ENCODE data around the gene WNT6.

Gene WNT6

GRCh38 chr2:218877891-218878290 is 18.3 kb downstream of the WNT6 start:
- no peak for DNase-seq (ENCODE audit: low read depth in 2 of 2)

GRCh38 chr2:218878486-218878885 is 18.9 kb downstream of the WNT6 start:
- DNase-seq (ENCODE audit: low read depth in 2 of 2): no peak

- no peak for DNase-seq (ENCODE audit: low read depth in 2 of 2)
These were observed 19.5 kb downstream of the WNT6 start for GRCh38 chr2:218878926-218879761.

DNA sequence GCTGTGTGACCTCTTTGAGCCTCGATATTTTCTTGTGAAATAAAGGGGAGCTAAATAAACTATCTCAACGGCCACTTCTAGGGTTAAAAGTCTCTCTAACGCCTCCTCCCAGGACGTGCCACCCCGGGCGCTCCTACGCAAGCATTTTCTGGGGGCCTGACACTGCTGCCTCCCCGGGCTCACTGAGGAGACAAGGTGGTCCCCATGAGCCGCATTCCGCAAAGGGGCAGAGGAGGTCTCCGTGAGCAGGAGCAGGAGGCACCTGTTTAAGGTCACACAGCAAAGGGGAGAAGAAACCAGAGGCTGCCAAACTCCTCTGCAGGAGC is 20.1 kb downstream of the WNT6 start:
- no peak for DNase-seq (ENCODE audit: low read depth in 2 of 2)

GRCh38 chr2:218880102-218880858 is 20.7 kb downstream of the WNT6 start, which contains the start of gene WNT10A:
WNT10A (plus strand) TSS chr2:218880852; CDS start chr2:218880996, 144 bp downstream.
- DNase-seq (ENCODE audit: low read depth in 2 of 2): no peak

DNA sequence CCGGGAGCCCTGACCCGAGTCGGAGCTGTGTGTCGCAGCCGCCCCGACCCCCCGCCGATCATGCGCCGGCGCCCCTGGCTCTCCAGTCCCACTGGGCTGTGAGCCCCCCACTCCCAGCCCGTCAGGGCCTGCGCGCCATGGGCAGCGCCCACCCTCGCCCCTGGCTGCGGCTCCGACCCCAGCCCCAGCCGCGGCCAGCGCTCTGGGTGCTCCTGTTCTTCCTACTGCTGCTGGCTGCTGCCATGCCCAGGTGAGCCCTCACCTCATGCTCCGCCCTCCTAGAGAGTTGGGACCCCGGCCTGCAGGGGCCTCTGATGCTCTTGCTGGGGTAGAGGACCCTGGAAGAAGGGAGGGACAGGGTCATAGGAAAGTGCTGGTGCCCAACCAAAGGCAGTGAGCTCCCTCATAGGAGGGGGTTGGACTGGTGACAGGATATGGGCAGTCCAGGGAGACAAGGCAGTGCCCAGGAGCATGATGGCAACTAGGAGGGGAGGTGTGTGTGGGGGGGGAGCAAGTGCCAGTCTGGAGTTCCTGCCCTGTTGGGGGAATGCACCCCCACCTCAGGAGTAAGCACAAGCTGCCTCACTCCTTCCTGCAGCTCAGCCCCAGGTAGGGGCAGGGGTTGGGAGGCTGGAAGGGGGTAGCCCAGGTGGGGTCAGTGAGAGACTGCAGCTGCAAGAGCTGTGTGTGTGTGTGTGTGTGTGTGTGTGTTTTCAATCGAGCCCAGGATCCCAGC is 21.4 kb downstream of the WNT6 start:
- no peak for DNase-seq (ENCODE audit: low read depth in 2 of 2)

- DNase-seq (ENCODE audit: low read depth in 2 of 2): no peak
These were observed 22.3 kb downstream of the WNT6 start for GRCh38 chr2:218881744-218882460.

DNA sequence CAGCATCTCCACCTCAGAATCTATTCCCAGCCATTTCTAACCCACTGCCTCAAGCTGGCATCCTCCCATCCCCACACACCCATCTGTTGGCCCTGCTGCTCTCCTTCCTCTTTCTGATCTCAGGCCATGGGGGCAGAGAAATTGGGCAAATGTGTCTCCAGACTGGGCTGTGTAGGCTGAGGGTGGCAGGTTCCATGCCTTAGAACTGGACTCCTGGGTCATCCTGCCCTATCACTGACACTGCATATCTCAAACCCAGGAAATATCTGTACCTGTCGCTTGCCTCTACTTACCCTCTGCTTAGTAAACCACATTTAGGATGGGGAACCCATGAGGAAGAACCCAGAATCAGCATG is 22.8 kb downstream of the WNT6 start:
- DNase-seq (ENCODE audit: low read depth in 2 of 2): no peak

GRCh38 chr2:218882866-218883366 is 23.3 kb downstream of the WNT6 start:
- DNase-seq (ENCODE audit: low read depth in 2 of 2): no peak

- no peak for DNase-seq (ENCODE audit: low read depth in 2 of 2)
These were observed 24.2 kb downstream of the WNT6 start for GRCh38 chr2:218883491-218884490.

GRCh38 chr2:218884519-218884918 is 24.9 kb downstream of the WNT6 start:
- DNase-seq (ENCODE audit: low read depth in 2 of 2): no peak

- no peak for DNase-seq (ENCODE audit: low read depth in 2 of 2)
These were observed 26.7 kb downstream of the WNT6 start for GRCh38 chr2:218885981-218886947.

DNA sequence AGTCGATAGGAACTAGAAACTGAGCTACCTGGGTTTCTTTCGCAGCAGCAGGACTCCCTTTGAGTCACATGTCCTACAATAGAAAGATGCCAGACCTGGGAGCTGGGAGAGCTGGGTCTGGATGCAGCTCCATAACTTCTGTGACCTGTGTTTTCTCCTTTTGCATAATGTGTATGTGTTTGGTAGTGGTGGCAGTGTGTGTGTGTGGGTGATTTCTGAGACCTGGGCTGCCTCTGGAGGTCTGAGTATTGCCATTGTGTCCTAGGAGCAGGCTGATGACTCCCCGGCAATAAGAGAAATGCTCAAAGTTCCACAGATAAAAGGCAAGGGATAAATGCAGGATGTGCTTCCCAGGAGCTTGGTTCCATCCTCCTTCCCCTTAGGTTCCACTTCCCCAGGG is 27.5 kb downstream of the WNT6 start:
- no peak for DNase-seq (ENCODE audit: low read depth in 2 of 2)

DNA sequence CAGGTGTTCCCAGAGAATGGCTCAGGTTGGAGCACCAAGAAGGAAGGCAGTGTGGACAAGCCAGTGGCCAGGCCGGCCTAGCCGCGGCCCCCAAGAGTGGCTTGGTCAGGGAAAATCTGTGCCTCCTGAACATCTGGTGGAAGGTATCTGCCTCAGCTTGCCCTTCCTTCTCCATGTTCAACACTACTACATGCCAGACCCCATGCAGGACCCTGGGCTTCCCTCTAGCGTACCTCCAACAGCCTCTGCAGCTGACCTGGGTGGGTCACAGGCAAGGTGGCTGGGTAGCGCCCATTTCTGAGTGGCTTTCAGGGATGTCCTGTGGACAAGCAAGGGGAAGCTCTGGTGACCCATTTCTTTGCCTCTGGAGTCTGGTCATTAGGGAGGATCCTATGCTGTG is 28.7 kb downstream of the WNT6 start:
- no peak for DNase-seq (ENCODE audit: low read depth in 2 of 2)

DNA sequence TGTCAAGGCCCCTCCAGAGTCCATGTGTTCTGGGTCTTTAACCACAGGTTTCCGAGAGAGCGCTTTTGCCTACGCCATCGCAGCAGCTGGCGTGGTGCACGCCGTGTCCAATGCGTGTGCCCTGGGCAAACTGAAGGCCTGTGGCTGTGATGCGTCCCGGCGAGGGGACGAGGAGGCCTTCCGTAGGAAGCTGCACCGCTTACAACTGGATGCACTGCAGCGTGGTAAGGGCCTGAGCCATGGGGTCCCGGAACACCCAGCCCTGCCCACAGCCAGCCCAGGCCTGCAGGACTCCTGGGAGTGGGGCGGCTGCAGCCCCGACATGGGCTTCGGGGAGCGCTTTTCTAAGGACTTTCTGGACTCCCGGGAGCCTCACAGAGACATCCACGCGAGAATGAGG is 30.3 kb downstream of the WNT6 start:
- no peak for DNase-seq (ENCODE audit: low read depth in 2 of 2)

- DNase-seq (ENCODE audit: low read depth in 2 of 2): no peak
These were observed 30.8 kb downstream of the WNT6 start for GRCh38 chr2:218890369-218890768.

DNA sequence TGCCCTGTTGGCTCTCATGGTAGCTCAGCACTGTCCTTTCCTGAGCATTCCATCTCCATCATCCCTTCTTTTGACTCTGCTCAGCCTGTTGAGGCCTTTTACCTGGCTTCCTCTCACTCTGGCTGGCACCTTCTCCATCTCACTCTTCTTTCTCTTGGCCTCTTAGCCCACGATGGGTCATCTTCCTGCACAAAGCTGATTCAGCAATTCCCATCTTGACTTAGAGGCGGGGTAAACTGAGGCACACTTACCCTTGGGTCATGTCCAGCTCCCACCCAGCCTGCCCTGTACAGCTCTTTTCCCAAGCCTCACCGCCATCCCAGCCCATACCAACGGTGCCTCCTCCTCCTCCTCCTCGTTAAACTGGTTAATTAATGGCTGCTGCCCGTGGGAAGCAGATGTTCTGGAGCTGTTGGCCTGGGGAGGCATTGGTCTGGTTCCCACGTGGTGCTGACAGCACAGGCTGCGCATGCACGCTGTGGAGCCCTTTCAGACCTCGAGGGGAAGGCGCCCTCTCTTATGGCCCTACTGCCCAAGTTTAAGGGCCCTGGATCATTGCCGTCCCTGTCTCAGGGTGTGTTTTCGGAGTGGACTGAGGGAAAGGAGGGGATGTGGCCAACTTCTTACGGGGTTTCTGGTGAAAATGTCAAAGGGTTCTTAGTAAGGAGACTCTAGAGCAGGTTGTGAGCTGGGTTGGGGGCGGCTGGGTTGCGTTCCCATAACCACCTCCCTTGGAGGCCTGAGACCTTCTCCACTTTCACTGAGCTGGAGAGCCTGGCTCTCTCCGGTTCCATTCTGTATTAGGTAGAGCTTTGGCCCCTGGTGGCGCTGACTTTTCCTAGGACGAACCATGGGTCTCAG is 31.9 kb downstream of the WNT6 start:
- no peak for DNase-seq (ENCODE audit: low read depth in 2 of 2)

GRCh38 chr2:218892693-218893348 is 33.2 kb downstream of the WNT6 start:
- peak; percentile 68 to 74 for DNase-seq (ENCODE audit: low read depth in 2 of 2)
